ENCODE results near the gene LRRC71.

LRRC71 gene

DNA sequence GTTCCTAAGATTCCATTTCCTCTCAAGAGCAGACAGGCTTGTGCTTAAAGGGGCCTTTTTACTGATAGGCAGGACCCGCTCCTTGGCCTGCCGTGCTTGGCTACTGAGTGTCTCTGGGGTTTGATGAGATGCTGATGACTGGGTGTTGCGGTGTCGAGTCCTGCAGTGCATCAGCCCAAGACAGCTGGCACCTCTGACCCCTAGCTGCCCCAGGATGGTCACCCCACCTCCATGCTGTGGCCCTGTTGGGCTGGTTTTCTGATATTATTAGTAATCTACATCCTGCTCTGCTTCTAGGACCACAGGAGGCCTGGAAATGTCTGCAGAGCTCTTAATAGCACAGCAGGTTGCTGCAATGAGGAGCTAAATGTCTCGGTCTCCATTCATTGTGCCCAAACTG lies 28.7 kb downstream of the LRRC71 start:
- no peak for DNase-seq

DNA sequence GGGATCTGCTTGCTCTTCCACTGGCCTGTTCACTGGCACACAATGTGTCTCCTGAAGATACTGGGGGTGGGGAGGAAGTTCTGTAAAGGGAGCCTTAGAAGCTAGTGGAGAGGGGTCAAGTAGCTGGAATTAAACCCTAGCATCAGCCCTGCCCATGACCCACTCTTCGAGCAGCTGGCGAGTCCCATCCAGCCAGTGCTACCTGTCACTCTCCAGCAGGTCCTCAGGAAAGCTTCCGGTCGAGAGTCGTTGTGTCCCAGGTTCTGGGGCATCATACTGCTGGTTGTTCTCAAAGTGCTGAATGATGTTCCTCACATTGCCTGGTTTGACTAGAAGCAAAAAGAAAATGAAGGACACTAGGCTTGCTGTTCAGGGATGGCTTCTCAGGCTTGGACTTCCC lies 30.9 kb downstream of the LRRC71 start:
- no peak for DNase-seq

DNA sequence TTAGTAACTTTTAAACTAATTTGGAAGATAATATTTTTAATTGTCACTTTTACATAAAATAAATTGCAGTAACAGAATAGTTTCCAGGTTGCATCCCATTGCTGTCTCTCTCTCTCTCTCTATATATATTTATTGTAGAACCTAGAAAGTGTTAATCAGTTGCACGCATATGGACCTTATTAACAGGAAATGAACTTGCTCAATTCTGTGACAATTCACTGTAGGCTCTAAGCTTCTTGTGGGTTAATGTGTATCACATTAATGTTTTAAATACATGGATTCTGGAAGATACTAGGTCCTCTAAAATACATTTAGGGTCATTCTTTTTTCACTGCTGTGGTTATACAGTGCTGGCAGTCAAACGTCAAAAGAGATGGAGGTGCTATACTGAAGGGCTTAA lies 33.1 kb downstream of the LRRC71 start:
- no peak for DNase-seq

DNA sequence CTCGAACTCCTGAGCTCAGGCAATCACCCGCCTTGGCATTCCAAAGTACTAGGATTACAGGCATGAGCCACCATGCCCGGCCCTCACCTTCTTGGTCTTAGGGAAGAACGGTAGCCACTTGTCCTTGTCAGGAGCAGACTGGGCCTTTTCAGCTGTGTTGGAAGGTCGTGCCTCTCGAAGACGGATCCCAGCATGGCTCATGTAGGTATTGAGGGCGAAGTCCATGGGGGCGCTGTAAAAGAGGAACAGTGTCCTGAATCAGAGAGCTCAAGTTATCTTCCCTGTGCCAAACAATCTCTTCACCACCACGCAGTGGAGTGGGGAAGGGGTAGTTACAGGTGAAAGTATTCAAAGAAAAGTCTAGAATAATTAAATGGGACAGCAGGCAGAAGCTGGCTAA lies 35.9 kb downstream of the LRRC71 start:
- no peak for DNase-seq

DNA sequence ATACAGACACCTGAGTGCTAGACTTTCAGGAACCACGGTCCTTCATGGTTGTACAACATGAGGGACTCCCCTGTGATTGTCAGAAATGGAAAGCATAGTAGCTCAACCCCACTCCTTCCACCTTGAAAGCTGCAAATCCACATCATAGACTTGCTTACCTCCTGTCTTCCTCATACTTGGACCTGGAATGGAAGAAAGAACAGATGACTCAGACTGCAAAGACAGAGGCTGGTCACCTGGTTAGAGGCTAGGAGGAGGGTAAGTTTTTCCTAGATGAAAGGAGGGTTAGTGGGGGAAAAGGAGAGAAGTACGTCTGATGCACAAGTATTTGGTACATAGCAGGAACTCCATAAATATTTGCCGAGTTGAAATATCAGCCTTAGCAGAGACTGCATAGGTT lies 37.2 kb downstream of the LRRC71 start:
- DNase-seq, result no peak

DNA sequence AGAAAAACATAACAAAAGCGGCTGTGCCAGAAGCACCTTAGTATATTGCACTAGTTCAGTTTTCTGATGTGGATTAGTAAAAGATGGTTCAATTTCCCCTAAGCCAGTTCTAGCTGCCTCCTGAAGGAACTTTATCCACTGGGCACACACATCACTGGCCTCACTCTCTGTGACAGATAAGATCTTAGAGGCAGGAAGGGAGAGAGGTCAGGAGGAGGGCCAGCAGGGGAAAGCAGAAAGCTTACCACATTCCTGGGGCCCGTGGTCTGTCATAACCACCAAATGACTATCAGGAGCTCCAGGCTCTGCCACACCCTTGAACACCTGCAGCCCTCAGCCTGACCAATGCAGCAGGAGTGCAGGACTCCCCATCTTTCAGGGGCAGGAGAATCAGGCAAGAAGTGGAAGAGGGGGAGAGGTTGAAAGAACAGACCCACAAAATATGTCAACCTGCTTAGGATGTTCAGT lies 37.8 kb downstream of the LRRC71 start:
- no peak for DNase-seq

DNA sequence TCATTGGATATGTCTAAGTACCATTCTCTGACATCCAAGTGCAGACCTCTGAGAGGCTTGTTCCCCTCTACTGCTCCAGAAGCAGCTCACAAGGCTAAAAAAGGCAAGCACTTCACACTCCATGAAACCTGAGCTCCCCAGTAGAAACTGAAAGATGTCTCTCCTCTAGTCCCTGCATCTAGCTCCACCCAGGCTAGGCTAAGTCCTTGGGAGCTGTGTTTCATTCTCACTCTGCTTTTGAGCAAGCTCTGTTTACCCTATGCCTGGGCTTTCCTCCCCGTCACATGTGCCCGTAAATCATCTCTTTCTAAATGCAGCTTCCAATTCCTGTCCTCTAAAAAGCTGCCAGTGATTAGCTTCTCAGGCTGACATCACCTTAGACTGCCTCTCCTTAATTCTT lies 39.0 kb downstream of the LRRC71 start:
- no peak for DNase-seq

DNA sequence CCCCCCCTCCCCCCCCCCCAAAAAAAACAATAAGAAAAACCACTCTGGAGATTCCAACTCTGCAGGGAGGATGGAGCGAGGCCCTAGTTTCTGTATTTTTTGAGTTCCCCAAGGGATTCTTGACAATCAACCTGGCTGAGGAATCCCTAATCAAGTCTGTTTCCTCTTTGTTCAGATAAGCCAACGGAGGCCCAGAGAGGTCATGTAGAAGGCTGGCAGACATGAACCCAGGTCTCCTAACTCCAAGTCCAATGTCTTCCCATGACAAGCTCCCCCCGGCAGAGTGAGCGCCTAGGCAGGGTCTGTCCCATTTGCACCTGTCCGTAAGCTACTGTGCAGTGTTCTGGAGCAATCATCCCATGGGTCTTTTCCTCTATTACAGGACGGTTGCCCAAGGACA lies 39.5 kb downstream of the LRRC71 start:
- no peak for DNase-seq

DNA sequence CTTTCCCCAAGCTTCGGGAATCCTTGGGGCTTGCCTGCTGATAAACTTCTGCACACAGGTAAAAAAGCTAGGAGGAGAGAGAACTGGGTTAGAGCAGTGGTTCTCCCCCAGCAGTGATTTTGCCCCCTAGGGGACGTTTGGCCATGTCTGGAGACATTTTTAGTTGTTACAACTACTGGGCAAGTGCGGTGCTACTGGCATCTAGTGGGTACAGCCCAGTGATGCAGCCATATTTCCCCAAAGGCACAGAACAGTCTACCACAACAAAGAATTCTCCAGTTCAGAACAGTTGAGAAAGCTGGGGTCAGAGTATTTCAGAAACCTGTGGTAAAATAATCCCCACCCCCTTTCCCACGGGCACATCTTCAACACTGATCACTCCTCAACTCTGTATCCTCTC lies 41.3 kb downstream of the LRRC71 start:
- DNase-seq, result no peak

DNA sequence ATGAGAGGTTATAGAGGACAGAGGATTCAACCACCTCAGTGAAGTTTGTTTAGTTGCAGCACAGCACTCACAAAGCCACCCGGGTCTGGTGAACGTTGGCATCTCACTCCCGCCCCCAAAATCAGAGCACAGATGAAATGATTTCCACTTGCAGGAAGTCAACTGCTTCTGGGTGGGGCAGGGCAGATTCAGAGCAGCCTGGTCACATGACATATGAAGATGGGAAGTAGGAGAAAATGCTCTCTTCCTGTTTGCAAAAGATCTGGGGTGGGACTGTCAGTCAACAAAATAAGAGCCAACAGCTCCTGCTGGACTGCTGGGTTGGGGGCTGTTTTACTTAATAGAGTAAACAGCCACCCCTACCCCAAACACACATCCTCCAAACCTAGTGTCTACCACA lies 43.2 kb downstream of the LRRC71 start:
- no peak for DNase-seq

DNA sequence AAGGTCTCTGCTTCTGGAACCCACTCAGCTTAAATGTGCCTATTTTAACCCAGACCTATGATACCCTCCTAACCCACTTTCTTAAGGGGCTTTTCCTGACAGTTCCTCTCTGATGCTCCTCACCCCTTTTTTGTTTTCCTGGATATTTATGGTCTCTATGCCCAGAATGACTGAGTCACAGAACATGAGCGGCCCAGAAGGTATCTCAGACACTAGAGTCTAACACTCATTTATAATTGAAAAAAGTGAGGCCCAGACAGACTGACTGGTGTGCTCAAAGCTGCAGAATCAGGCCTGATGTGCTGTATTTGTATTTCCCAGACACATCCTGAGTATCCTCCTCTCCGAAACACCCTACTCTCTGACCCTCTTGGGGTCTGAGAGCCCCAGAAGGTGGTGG lies 44.0 kb downstream of the LRRC71 start:
- DNase-seq, result no peak

DNA sequence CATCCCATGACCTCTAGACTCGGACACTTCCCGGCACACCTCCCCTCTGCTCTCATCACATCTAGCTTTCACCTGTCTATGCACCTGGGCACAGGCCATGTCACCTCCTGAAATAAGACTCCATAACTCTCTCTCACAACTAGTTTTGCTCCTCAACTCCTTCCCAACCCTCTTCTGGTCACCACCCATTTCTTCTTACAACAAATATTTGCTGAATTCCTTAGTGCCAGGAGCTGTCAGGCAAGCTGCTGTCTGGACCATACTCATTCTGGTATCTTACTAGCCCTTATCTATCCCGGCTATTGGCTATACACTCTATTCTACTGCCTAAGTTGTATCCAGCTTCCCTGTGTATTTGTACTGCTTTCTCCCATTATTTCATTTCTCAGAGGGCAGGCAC lies 49.1 kb downstream of the LRRC71 start:
- no peak for DNase-seq

DNA sequence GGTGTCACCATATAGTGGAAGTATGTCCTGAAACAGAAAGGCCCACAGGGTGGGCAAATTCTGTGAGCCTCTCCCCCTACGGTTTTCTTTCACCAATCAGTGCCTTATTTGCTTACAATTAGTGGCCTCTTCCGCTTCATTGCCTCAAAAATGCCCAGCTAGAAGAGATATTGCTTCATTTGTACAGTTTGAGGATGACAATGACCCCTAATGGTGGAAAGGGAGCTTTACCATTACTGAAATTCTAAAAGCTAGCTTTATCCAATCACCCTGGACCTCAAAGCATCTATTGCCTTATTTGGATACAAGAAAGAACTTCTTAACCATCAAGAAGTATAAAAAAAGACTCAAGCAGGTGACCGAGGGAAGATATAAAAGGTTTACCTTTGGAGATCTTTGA lies 49.6 kb downstream of the LRRC71 start:
- no peak for DNase-seq

DNA sequence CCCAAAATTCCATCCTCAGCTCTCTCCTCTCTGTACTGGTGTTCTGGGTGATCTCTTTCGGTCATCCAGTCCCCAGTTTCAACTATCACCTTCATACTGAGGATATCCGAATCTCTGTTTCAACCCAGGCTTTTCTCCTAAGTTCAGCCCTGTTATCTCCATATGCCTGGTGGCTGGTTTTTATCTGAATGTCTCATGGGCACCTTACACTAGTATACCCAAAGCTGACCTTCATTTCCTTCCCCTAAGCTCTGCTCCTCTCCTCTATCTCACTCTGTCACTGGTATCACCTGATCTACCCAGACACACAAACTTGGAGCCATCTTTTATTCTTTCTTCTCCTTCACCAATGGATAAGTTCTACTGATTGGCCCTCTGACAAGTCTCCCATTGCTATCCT lies 53.0 kb downstream of the LRRC71 start:
- DNase-seq, result no peak

DNA sequence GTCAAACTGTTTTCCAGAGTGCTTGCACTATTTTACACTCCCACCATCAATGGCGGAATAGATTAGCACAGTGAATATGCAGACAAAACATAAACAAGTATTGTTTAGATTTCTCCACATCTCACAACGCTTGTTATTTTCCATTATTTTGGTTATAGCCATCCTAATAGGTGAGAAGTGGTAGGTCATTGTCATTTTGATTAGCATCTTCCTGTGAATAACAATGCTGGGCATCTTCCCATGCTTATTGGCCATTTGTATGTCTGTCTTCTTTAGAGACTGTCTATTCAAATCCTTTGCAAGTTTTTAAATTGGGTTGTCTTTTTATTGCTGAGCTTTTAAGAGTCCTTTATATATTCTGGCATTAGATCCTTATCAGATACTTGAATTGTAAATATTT lies 54.7 kb downstream of the LRRC71 start:
- no peak for DNase-seq

DNA sequence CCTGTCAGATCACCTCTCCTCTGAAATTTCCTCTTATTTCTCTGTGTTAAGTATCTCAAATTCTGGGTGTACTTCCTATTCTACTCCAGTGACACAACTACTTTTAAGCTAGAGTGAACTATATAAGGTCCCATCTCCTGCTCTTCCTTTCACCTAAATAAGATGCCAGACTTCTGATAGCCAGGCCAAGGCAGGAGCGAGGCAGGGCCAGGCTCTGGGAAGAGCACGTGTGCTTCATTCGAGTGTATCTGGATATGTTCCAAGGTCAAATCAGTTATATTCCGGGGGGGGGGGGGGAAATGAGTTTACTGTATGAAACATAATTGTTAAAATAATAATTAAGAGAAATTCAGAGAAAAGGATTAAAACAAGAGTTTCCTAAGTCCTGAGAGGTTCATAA lies 60.1 kb downstream of the LRRC71 start:
- no peak for DNase-seq

Data from NCI-H1694 (cell line).